GM19372 (cell line): ENCODE data around the gene ST8SIA3.

ENCODE experiments used
- ATAC-seq: cut with Tn5 transposase; IDR thresholded peaks from one replicate; pipeline ENCODE4 v1.9.1; 2021; ENCODE audit warnings: mild to moderate bottlenecking, low read depth, moderate library complexity; ENCODE audit not compliant: unreplicated experiment

The ST8SIA3 gene, protein sequence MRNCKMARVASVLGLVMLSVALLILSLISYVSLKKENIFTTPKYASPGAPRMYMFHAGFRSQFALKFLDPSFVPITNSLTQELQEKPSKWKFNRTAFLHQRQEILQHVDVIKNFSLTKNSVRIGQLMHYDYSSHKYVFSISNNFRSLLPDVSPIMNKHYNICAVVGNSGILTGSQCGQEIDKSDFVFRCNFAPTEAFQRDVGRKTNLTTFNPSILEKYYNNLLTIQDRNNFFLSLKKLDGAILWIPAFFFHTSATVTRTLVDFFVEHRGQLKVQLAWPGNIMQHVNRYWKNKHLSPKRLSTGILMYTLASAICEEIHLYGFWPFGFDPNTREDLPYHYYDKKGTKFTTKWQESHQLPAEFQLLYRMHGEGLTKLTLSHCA

DNA sequence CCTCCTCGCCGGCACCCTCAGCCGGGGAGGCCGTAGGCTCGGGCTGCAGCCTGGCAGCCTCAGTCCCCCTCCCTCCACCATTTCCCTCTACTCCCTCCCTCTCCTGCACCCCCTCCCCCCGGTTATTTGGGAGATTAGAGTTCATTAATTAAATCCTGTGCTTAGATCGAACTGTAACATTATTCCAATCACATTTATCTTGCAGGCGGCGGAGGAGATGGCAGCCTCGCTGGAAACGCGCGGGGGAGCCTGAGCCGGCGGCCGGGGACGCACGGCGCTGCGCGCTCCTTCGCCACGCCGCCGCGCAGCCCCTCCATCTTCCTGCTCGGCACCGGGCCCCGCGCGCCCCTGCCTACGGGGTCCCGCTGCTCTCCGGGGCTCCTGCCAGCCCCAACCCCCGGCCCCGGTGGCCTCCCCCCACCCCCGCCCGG, at the start of gene ST8SIA3:
Gene ST8SIA3 (plus strand): TSS at position 287 of the 431 bp plus-strand sequence. CDS start 290 bp downstream, outside the sequence.
- no peak for ATAC-seq

DNA sequence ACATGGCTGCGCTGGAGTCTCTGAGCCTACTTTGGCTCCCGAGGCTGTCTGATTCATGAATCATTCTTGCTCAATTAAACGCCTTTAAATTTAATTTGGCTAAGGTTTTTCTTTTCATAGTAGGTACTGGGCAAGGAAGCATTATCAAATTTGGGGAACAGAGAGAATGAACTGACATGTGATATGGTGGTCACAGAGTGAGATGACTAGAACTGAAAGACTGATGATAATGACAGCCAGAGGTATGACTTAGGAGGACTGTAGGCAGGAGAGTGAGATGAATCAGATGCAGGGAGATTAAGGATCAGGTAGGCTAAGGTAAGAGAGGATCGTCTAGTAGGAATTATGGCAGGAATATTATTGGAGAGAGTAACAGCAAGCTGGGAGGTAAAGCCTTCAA, 40.9 kb upstream of the ST8SIA3 start:
- ATAC-seq, result no peak

DNA sequence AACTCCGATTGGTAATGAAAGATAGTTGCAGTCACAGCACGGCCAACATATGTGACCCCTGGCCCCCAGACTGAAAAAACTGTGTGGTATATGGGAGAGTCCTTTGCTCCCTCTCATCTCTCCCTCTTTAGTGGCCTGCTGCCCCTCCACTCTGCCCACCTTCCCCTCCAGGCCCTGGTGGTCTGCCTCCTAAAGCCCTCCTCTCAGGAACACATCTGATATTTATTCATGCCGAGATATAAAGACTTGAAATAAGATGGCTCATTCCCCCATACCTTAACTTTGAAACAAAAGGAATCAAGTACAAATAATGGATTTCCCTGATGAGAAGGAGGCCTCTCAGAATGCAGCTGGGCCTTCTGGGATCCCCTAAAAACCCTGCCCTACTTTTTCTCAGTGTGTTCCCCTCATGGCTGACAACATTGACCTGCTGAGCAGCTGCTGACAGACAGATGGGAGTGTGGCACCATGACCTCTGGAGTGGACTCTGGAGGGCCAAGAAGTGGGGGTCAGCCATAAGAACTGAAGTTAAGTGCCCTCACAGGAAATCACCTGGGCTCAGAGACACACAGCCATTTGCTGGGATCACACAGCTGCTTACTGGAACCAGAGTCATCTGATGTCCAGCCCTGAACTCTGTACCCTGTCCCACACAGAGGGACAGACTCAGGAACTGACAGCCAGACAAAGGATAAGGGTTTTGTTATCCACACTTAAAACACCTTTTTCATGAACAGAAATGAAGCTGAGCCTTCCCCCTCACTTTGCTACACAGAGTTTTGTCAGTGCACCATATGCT, 39.8 kb upstream of the ST8SIA3 start:
- no peak for ATAC-seq

DNA sequence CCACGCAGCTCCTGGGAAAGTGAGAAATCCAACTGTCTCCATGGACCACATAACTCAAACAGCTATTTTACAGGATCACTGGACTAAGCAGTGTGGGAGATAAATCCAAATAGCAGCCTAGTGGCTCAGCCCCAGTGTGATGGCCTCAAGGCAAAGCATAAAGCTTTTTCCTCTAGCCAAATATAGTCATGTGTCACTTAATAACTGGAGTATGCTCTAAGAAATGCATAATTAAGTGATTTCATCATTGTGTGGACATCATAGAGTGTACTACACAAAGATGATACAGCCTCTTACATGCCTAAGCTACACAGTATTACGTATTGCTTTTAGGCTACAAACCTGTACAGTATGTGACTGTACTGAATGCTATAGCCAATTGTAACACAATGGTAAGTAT, 31.8 kb upstream of the ST8SIA3 start:
- no peak for ATAC-seq

DNA sequence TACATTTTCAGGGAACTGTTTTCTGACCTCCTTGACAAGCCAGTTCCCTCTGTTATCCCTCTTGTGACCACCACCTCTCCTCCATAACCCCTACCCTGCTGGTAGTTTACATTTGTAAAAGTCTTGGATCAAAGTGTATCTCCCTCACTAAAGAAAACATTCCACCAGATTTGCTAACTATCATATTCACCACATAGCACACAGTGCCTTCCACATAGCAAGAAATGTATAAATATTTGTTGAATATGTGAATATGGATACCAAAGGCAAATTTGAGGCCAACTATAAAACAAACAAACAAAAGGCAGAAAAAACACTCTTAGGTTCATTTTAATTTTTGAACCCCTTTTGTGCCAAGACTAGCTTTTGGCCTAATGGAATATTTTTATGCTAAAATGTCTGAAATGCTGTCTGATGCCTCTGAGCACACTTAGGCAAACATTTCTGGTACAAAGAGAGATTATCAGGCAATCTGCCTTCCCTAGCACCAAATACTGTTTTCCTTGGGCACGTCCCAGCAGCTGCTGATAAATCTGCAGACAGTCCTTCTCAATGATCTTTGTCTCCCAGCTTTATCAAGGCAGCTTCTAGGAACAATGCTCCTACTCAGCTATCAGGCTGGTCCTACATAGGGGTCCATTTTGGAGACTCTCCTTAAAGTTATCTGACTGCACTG, 26.7 kb upstream of the ST8SIA3 start:
- ATAC-seq, result no peak

DNA sequence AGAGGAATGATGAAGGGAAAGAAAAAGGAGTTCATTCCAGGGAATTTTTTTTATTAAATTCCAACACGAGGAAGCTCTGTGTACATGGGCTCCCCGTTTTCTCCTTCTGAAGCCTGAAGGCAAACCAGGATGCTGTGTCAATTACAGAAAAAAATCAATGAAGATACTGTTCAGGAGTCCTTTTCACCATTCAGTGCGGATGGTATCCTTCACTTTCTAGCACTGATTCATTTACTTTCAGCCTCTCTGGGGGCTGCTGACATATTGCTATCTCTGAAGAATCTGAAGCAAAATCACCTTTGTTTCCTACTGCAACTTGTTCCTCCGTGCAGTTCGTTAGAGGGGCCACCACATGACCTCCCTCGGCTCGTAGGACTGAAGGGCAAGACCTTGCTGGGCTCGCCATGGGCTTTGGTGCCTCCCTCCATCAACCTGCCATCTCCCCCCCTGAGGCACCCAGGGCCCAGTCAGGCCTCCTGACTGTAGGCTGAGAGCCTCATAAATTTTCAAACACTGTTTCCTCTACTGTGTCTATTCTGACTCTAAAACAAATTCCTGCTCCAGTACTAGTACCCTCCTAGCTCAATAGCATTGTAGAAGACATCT, 25.5 kb upstream of the ST8SIA3 start:
- no peak for ATAC-seq

DNA sequence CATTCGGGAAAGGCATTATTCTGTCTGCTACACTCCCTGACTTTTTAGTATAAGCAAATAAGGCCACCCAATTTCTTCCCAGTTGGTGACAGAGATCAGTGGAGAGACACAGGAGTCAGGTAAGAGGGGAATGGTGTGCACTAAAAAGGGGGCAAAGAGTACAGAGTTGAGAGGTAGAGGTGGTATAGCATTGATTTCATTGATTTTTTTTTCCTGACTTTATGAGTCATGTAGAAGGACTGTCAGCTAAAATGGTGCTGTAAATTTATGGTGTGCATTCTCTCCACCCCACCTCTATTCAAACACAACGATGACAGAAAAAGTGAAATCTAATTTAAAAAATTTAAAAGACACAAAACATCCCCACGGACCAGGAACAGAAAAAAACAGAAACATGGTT, 23.7 kb upstream of the ST8SIA3 start:
- no peak for ATAC-seq

DNA sequence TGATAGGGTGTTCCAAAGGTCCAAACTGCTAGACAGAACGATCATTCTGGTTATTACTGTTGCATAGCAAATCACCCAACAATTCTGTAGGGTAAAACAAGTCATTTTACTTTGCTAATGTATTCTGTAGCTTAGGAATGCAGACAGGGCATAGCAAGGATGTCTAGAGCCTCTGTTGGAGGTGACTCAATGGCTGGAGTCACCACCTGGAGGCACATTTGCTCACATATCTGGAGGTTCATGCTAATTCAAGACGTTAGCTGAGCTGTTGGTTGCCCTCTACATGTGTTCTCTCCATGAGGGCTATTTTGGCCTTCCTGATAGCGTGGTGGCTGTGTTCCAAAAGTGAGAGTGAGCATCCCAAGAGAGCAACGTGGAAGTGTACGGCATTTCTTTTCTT, 22.5 kb upstream of the ST8SIA3 start:
- ATAC-seq, result no peak

DNA sequence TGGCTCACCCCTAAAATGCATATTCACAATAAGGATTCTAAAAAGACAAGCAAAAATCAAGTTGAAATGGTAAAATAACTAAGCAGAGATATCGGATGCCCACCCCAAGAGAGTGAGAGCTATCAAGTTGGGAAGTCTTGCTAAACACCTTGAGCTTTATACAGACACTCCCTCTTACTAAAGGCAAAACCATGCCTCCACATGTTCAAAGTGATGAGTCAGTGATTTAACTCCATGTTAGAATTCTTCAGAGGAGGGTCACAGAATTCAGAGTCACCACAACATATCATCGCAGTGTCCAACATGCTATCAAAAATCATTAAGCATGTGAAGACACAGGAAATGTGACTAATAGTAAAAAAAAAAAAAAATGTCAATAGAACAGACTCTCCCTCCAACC, 20.6 kb upstream of the ST8SIA3 start:
- ATAC-seq, result no peak

DNA sequence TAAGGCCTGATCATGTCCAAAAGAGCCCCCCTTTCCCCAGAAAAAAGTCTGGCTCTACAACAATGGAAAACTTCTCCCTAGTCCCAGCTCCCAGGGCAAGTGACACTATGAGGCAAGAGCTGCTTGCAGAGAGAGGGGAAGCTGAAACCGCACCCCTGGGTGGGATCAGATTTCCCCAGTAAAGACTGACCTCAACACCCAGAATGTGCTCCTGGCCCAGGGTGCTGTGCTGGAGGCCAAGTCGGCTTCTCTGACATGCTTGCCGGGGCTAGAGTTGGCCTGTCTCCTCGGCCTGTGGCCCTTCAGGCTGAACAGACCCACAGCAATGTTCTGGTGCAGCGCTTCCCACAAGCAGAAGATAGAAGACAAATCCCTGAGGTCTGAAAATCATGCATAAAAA, 18.4 kb upstream of the ST8SIA3 start:
- ATAC-seq, result no peak

DNA sequence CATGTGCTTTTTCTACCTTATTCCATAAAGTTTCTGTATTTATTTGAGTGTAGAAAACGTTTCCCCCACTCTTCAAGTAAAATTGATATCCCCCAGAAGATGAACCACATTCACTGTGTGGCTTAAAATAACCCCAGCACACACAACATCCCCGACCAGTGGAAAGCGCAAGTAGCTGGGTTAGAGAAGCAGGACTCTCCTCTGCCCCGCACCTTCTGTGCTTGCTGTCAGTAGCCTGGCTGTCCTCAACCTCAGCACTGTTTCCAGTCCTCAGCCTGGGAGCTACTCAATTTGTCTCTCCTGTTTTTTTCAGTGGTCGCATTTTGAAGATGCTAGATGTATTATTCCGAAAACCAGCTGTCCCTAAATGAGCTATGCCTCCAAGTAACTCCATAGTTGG, 18.0 kb upstream of the ST8SIA3 start:
- no peak for ATAC-seq

DNA sequence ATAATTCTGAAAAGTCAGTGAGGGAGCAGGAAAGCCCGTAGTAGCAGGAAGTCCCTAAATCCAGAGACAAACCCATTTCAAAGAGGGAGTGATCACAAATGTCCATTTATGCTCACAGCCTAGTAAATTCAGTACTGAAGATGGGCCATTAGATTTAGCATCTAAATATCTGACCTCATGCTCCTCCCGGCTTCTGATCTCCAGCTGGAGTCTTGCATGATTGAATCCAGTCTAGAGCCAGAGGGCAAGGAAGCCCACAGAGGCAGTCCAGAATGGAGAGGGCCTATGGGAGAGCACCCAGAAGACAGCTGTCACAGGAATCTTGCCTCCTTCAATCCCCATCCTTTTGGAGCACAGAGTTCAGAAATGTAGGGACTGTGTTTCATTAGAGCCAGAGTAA, 16.0 kb upstream of the ST8SIA3 start:
- ATAC-seq, result no peak

DNA sequence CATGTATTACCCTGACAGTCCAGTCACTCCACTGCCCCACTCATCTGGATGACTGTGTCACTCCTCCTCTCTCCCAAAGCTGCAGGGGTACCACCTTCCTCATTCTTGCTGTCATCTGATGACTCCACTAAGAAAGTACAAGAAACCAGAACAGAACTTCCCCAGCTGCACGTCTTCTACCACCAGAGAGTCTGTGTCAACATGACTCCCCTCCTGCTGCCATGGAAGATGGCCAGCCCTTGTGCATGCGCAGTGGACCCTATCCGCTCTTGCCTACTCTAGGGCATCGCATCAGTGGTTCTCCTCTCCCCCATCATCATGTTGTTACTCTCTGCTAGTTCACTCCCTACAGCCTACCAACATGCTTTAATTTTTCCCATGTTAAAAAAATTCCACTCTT, 14.5 kb upstream of the ST8SIA3 start:
- ATAC-seq, result no peak

DNA sequence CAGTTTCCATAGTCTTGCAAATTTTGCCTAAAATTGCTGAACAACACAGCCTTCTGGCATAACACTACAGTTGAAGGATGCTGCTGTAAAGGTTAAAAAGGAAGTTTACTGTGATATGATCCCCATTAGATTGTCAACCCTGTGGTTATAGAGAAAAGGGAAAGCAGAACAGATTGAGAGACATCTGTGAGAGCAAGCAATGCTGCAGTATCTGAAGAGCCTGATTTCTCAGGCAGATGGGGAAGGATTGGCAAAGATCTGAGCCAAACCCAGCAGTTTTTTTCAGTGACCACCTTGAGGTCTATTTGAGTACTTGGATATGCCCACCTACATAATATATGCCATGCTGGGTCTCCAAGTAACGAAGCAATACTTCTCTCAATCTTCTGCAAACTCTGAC, 8.5 kb upstream of the ST8SIA3 start:
- ATAC-seq, result no peak

DNA sequence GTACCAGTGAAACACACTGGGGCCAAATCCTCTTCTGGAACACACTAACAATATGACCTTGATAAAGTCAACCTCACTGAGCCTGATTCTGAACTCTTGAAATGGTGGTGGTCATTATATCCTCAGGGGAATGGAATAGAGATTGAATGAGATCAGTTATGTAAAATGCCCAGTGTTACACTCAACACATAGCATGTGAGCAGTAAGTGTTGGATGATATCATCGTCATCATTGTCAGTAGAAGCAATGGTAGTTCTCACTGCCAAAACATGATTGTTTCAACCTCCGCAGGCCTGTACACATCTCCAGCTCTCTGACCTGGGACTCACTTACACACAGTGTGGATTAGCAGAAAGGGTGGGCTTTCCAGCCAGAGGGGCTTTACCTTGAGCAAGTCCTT, 5.5 kb upstream of the ST8SIA3 start:
- ATAC-seq, result no peak

DNA sequence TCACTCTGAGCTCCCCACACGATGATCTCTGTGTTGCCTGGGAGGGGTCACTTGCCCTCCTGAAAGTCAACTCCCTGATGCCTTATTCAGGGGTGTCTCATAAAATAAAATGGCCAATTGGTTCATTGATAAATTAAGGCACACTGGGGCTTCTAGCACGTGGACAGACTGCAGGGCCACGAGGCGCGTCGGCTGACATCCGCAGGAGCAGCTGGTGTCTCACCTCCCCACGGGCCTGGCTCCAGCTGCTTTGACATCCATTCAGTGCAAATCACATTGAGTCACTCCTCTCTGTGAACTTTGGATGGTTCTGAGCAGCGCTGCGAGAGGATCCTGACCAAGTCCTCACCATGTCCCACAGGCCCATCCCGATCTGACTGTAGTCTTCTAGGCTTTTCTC, 4.6 kb upstream of the ST8SIA3 start:
- no peak for ATAC-seq

DNA sequence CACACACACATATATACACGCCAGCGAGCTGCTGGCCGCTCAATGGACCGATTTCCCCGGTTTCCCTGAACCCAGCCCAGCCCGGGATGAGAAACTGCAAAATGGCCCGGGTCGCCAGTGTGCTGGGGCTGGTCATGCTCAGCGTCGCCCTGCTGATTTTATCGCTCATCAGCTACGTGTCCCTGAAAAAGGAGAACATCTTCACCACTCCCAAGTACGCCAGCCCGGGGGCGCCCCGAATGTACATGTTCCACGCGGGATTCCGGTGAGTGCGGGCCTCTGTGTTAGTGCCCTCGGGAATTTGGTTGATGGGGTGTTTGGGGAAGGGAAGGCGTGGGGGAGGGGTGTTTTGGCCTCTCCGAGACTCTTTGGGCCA, 392 bp downstream of the ST8SIA3 start:
- no peak for ATAC-seq

DNA sequence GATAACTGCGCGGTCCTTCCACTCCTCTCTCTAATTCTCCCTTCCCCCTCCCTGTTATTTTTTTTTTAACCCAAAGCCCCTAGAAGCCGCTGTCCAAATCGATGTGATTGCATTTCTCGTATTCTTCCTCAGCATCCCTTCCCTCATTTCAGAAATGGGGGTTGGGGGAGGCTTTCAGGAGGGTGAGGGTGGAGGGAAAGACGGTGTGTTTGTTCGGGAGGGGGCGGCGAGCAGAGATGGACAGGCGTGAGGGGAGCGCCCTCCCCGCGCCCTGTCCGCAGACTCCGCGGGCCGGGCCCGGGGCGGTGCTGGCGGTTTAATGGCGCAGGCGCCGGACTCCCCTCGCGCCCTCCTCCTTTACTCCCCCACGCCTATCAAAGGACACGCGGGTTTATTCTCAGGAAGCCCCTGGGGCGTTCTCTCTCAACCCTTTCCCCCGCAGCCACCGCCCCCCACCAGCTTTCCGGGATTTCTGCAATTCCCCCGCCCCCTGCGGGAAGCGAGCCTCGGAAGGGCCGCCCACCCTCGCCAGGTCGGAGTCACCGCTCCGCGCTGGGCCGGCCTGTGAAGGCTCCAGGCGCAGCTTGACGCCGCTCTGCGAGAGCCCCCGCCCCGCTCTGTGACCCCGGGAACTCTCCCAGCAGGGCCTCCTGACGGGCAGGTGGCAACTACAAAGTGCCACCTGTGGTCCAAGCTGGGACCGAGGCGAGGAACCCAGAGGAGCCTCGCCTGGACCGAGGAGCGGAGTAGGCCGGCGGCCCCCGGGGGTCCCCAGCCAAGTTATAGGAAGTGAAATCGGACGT, 981 bp downstream of the ST8SIA3 start:
- no peak for ATAC-seq

DNA sequence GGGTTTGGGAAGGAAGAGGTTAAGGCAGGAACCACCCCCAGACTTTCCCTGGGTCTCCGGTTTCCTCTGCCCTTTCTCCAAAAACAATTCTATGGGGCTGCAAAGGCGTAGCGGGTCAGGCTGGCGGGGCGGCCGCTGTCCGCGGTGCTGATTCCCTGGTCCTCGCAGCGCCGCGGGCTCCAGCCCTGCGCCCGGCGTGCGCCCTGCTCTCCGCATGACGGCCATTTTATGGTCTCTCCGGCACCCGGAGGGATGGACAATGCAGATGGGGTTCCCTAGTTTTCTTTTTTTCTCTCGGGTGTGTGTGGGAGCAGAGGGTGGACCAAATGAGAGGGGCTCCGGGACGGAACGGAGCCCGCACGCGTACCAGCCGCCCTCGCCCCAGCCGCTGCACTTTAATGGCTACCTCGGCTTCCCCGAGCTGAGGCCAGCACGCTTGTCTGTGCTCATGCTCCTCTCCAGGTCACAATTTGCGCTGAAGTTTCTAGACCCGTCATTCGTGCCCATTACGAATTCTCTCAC, 1.6 kb downstream of the ST8SIA3 start:
- ATAC-seq, result no peak

DNA sequence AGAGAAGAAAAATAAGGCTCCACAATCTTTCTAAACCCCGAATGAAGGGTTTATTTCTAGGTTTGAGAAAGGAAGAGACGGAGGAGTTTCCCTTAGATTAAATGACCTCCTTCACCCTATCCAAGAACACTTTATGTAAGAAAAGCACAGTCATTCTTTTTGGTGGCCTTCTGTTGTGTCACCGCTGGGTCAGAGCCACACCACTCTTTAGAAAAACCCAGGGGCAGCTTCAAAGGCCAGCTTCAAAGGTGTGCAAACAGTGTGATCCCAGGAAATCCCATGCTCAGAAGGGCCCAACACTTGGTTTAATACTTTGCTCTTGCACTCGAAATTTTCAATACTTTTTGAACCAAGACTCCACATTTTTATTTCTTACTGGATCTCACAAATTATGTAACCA, 7.1 kb downstream of the ST8SIA3 start:
- ATAC-seq, result no peak
